OCI-LY7 (cell line): ENCODE data around the gene STBD1. TPM values are rescaled to one million over a fixed set of nuclear protein-coding genes. Genes with fewer than 3 reads are reported as not detected.

Source experiments
- BruUV-seq: library from RNA; stranded (reverse); fragments of 400-500 nt; replicated peaks from 2 replicates; lab custom pipeline; 2021; lab: Mats Ljungman, UMichigan
- CTCF ChIA-PET: fragments of 300-600 bp; sonication (Branson Sonifier 250); formaldehyde crosslinking; loops from one replicate; lab custom pipeline; 2022; ENCODE audit warnings: antibody characterized with exemption; ENCODE audit not compliant: unreplicated experiment; lab: Charles Lee
- POLR2A ChIA-PET: fragments of 300-600 bp; sonication (Branson Sonifier 250); formaldehyde crosslinking; loops from one replicate; lab custom pipeline; 2022; ENCODE audit warnings: antibody characterized with exemption; lab: Charles Lee
- DNase-seq: peaks from one replicate; pipeline ENCODE4 v3.0.0-alpha.2; 2015; ENCODE audit warnings: low spot score
- H2AFZ ChIP-seq: fragments of 200-600 bp; sonication (generic), shearing (Covaris generic); 2 replicates; pipeline ENCODE4 v1.6.1; 2014; ENCODE audit warnings: mild to moderate bottlenecking, antibody characterized with exemption, low read length, moderate library complexity
- H3K27ac ChIP-seq: fragments of 200-600 bp; sonication (generic); 2 replicates; pipeline ENCODE4 v1.5.1; 2014; ENCODE audit warnings: mixed run types, low read depth, mild to moderate bottlenecking, moderate library complexity, low read length, inconsistent platforms; ENCODE audit not compliant: poor library complexity, severe bottlenecking
- H3K36me3 ChIP-seq: fragments of 200-600 bp; sonication (generic); 2 replicates; pipeline ENCODE4 v1.6.1; 2014; ENCODE audit warnings: mild to moderate bottlenecking, antibody characterized with exemption, low read length, moderate library complexity, mixed read lengths; ENCODE audit not compliant: insufficient read depth
- H3K4me1 ChIP-seq: fragments of 200-600 bp; sonication (generic); 2 replicates; pipeline ENCODE4 v1.5.1; 2014; ENCODE audit warnings: mild to moderate bottlenecking, low read length; ENCODE audit not compliant: insufficient read depth, poor library complexity, severe bottlenecking
- H3K4me2 ChIP-seq: fragments of 200-600 bp; sonication (generic); 2 replicates; pipeline ENCODE4 v1.6.1; 2014; ENCODE audit warnings: mild to moderate bottlenecking, low read length
- H3K4me3 ChIP-seq: fragments of 200-600 bp; sonication (generic); 2 replicates; pipeline ENCODE4 v1.5.1; 2014; ENCODE audit warnings: mild to moderate bottlenecking, low read depth, low read length; ENCODE audit not compliant: poor library complexity, severe bottlenecking
- H3K79me2 ChIP-seq: fragments of 200-600 bp; sonication (generic); 2 replicates; pipeline ENCODE4 v1.6.1; 2016; ENCODE audit warnings: low read depth, mild to moderate bottlenecking, low read length, moderate library complexity, mixed read lengths; ENCODE audit not compliant: insufficient read depth
- H3K9me2 ChIP-seq: fragments of 200-600 bp; sonication (generic); 2 replicates; pipeline ENCODE4 v1.6.1; 2016; ENCODE audit warnings: mild to moderate bottlenecking, low read length, mixed read lengths; ENCODE audit not compliant: insufficient read depth
- H3K9me3 ChIP-seq: fragments of 200-600 bp; sonication (generic); 2 replicates; pipeline ENCODE4 v1.6.1; 2014; ENCODE audit warnings: mild to moderate bottlenecking, mixed run types, low read length, mixed read lengths
- H4K20me1 ChIP-seq: fragments of 200-600 bp; sonication (generic); 2 replicates; pipeline ENCODE4 v1.6.1; 2014; ENCODE audit warnings: mild to moderate bottlenecking, antibody characterized with exemption, low read length, moderate library complexity, mixed read lengths; ENCODE audit not compliant: insufficient read depth
- CTCF ChIP-seq: fragments of 200-600 bp; sonication (generic); conservative IDR thresholded peaks from 2 replicates; pipeline ENCODE4 v1.5.1; 2014; ENCODE audit warnings: mild to moderate bottlenecking, antibody characterized with exemption, low read length, moderate library complexity, mixed read lengths
- EZH2phosphoT487 ChIP-seq: fragments of 200-600 bp; sonication (generic); IDR thresholded peaks from 2 replicates; pipeline ENCODE4 v1.6.1; 2018; ENCODE audit warnings: low read depth, borderline replicate concordance, mild to moderate bottlenecking, mixed run types, antibody characterized with exemption, low read length, moderate library complexity, mixed read lengths
- intact Hi-C: fragments of 100-400 bp; cut with micrococcal nuclease; formaldehyde crosslinking; loops from one replicate; pipeline ENCODE4 v1.10.0; 2022; ENCODE audit not compliant: unreplicated experiment
- total RNA-seq, 2 experiments: library from RNA; depleted of rRNA in 1 of 2; stranded (reverse); fragments of >200 nt in 1 of 2; shearing (Covaris generic) in 1 of 2; gene quantifications; 2 replicates each; pipeline ENCODE4 v1.2.3, GENCODE V29; 2014 to 2022

The STBD1 gene
- total RNA-seq, 2 experiments from 2014 or later = not detected

GRCh38 chr4:76272999-76273398 lies 33.5 kb upstream of the STBD1 start:
- ChIA-PET POLR2A (no interaction called here), CTCF (no interaction called here)
- H3K4me2 ChIP-seq = no peak overlapping the region
- H4K20me1 ChIP-seq = no peaks in the 10 kb centered on the region
- H3K9me3 ChIP-seq = no peaks in the 10 kb centered on the region
- H3K27ac ChIP-seq = no peak overlapping the region
- no peaks in the 10 kb centered on the region for H3K9me2 ChIP-seq
- H3K4me1 ChIP-seq = no peaks in the 10 kb centered on the region
- no peak for TF ChIP-seq CTCF
- TF ChIP-seq EZH2phosphoT487 = no peak
- BruUV-seq = no TSS peak
- intact Hi-C loops = no loop called here
- no peak overlapping the region for H3K4me3 ChIP-seq
- H2AFZ ChIP-seq = no peak overlapping the region
- no peak for DNase-seq
- H3K36me3 ChIP-seq = no peaks in the 10 kb centered on the region
- H3K79me2 ChIP-seq = no peaks in the 10 kb centered on the region

DNA sequence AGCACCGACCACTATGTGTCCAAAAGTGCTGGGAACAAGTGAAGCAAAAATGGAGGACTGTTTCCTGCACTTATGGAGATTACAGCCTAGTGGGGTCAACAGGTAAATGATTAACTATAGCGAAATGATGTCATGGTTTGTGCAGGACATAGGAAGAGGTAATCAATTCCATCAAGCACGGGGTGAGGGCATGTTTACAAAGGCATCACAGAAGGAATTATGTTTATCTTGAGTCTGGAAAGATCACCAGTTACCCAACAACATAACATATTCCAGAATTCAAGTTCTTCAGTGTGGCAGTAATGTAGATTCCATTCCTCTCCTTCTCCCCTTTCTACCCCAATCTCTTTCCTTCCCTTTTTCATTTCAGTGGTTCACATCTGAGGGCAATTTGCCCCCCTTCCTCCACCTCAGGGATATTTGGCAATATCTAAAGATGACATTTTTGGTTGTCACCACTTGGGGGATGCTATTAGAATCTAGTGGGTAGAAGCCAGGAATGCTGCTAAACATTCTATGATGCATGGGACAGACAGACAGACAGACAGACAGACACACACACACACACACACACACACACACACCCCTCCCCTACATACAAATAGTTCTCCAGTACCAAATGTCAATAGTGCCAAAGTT lies 30.9 kb upstream of the STBD1 start:
- CTCF ChIA-PET = no interaction called here
- H4K20me1 ChIP-seq = no peaks in the 10 kb centered on the region
- no peak overlapping the region for H3K4me2 ChIP-seq

More for the DNA sequence above, 30.9 kb upstream of the STBD1 start:
- Histone ChIP-seq H3K4me3 (no peak overlapping the region), H3K79me2 (no peaks in the 10 kb centered on the region), H3K27ac (no peak overlapping the region), H2AFZ (no peak overlapping the region), H3K9me3 (no peaks in the 10 kb centered on the region), H3K4me1 (no peaks in the 10 kb centered on the region), H3K9me2 (no peaks in the 10 kb centered on the region), H3K36me3 (no peaks in the 10 kb centered on the region)
- intact Hi-C loops = no loop called here
- no peak for DNase-seq
- POLR2A ChIA-PET = no interaction called here
- no TSS peak for BruUV-seq
- TF ChIP-seq EZH2phosphoT487 = no peak
- TF ChIP-seq CTCF = no peak
